ENCODE data around the gene PON3.

PON3 gene

GRCh38 chr7:95322396-95322795 lies 73.8 kb downstream of the PON3 start:
- ATAC-seq (replicated peaks), result no peak
- Mint-ChIP-seq H3K36me3 (ENCODE audit: insufficient read depth) (no peaks in the 10 kb centered on the region), H3K27ac (no peak overlapping the region), H3K4me1 (ENCODE audit: low read depth in 2 of 2) (peaks cover 0 to 3% of the 10 kb centered on the region in 2 donors), H3K4me3 (no peak overlapping the region), H3K9me3 (no peaks in the 10 kb centered on the region), H3K27me3 (peaks cover 12 to 16% of the 10 kb centered on the region in 2 donors)
- no peak for DNase-seq

- peaks cover 12 to 16% of the 10 kb centered on the region in 2 donors for H3K27me3 Mint-ChIP-seq
- H3K9me3 Mint-ChIP-seq, result no peaks in the 10 kb centered on the region
- DNase-seq, result no peak
- H3K4me3 Mint-ChIP-seq, result no peak overlapping the region
- H3K36me3 Mint-ChIP-seq (ENCODE audit: insufficient read depth), result no peaks in the 10 kb centered on the region
- H3K4me1 Mint-ChIP-seq (ENCODE audit: low read depth in 2 of 2), result peaks cover 0 to 3% of the 10 kb centered on the region in 2 donors
- no peak overlapping the region for H3K27ac Mint-ChIP-seq
- no peak for ATAC-seq (replicated peaks)
These were observed 74.5 kb downstream of the PON3 start for GRCh38 chr7:95321720-95322119.

- Mint-ChIP-seq H3K27me3 (peaks cover 11 to 12% of the 10 kb centered on the region in 2 donors), H3K27ac (no peak overlapping the region), H3K9me3 (no peaks in the 10 kb centered on the region), H3K36me3 (ENCODE audit: insufficient read depth) (no peaks in the 10 kb centered on the region), H3K4me1 (ENCODE audit: low read depth in 2 of 2) (peaks cover 0 to 3% of the 10 kb centered on the region in 2 donors), H3K4me3 (no peak overlapping the region)
- ATAC-seq (replicated peaks) (no peak), DNase-seq (no peak)
These were observed 75.5 kb downstream of the PON3 start for GRCh38 chr7:95320651-95321050.

- no peak for DNase-seq
- no peak for ATAC-seq (replicated peaks)
- Mint-ChIP-seq H3K4me3 (no peak overlapping the region), H3K36me3 (ENCODE audit: insufficient read depth) (no peaks in the 10 kb centered on the region), H3K27me3 (peaks cover 1 to 7% of the 10 kb centered on the region in 2 donors), H3K4me1 (ENCODE audit: low read depth in 2 of 2) (no peaks in the 10 kb centered on the region), H3K27ac (no peak overlapping the region), H3K9me3 (no peaks in the 10 kb centered on the region)
These were observed 76.6 kb downstream of the PON3 start for GRCh38 chr7:95319570-95319969.

- DNase-seq (no peak), ATAC-seq (replicated peaks) (no peak)
- Mint-ChIP-seq H3K36me3 (ENCODE audit: insufficient read depth) (no peaks in the 10 kb centered on the region), H3K27ac (no peak overlapping the region), H3K27me3 (peaks cover 11 to 17% of the 10 kb centered on the region in 2 donors), H3K9me3 (no peaks in the 10 kb centered on the region), H3K4me1 (ENCODE audit: low read depth in 2 of 2) (no peaks in the 10 kb centered on the region), H3K4me3 (no peak overlapping the region)
These were observed 77.6 kb downstream of the PON3 start for GRCh38 chr7:95318501-95319100.

- Mint-ChIP-seq H3K4me3 (no peak overlapping the region), H3K9me3 (no peaks in the 10 kb centered on the region), H3K27ac (no peak overlapping the region), H3K36me3 (ENCODE audit: insufficient read depth) (no peaks in the 10 kb centered on the region), H3K4me1 (ENCODE audit: low read depth in 2 of 2) (no peaks in the 10 kb centered on the region), H3K27me3 (peaks cover 17 to 20% of the 10 kb centered on the region in 2 donors)
- no peak for ATAC-seq (replicated peaks)
- DNase-seq, result no peak
These were observed 78.2 kb downstream of the PON3 start for GRCh38 chr7:95317966-95318365.

- H3K4me3 Mint-ChIP-seq, result no peak overlapping the region
- peaks cover 21 to 24% of the 10 kb centered on the region in 2 donors for H3K27me3 Mint-ChIP-seq
- DNase-seq (no peak), ATAC-seq (replicated peaks) (no peak)
- H3K9me3 Mint-ChIP-seq, result no peaks in the 10 kb centered on the region
- no peaks in the 10 kb centered on the region for H3K4me1 Mint-ChIP-seq (ENCODE audit: low read depth in 2 of 2)
- H3K27ac Mint-ChIP-seq, result no peak overlapping the region
- no peaks in the 10 kb centered on the region for H3K36me3 Mint-ChIP-seq (ENCODE audit: insufficient read depth)
These were observed 78.6 kb downstream of the PON3 start for GRCh38 chr7:95317546-95317945.

GRCh38 chr7:95316588-95316987 lies 79.6 kb downstream of the PON3 start:
- H3K27me3 Mint-ChIP-seq, result peaks cover 28 to 29% of the 10 kb centered on the region in 2 donors
- no peaks in the 10 kb centered on the region for H3K36me3 Mint-ChIP-seq (ENCODE audit: insufficient read depth)
- no peaks in the 10 kb centered on the region for H3K4me1 Mint-ChIP-seq (ENCODE audit: low read depth in 2 of 2)
- no peaks in the 10 kb centered on the region for H3K9me3 Mint-ChIP-seq
- DNase-seq (no peak), ATAC-seq (replicated peaks) (no peak)
- H3K4me3 Mint-ChIP-seq, result no peak overlapping the region
- no peak overlapping the region for H3K27ac Mint-ChIP-seq

GRCh38 chr7:95312561-95312960 lies 83.6 kb downstream of the PON3 start:
- ATAC-seq (replicated peaks), result no peak
- H3K36me3 Mint-ChIP-seq (ENCODE audit: insufficient read depth), result no peaks in the 10 kb centered on the region
- H3K27me3 Mint-ChIP-seq, result peaks cover 51 to 57% of the 10 kb centered on the region in 2 donors
- H3K27ac Mint-ChIP-seq, result no peak overlapping the region
- H3K9me3 Mint-ChIP-seq, result no peaks in the 10 kb centered on the region
- no peak overlapping the region for H3K4me3 Mint-ChIP-seq
- no peak for DNase-seq
- H3K4me1 Mint-ChIP-seq (ENCODE audit: low read depth in 2 of 2), result no peaks in the 10 kb centered on the region

GRCh38 chr7:95311389-95311788 lies 84.8 kb downstream of the PON3 start:
- DNase-seq (no peak), ATAC-seq (replicated peaks) (no peak)
- Mint-ChIP-seq H3K4me1 (ENCODE audit: low read depth in 2 of 2) (no peaks in the 10 kb centered on the region), H3K27ac (no peak overlapping the region), H3K36me3 (ENCODE audit: insufficient read depth) (no peaks in the 10 kb centered on the region), H3K27me3 (peaks cover 51 to 61% of the 10 kb centered on the region in 2 donors), H3K9me3 (no peaks in the 10 kb centered on the region), H3K4me3 (no peak overlapping the region)

- Mint-ChIP-seq H3K27ac (no peak overlapping the region), H3K4me1 (ENCODE audit: low read depth in 2 of 2) (no peaks in the 10 kb centered on the region), H3K27me3 (peaks cover 55 to 73% of the 10 kb centered on the region in 2 donors), H3K36me3 (ENCODE audit: insufficient read depth) (no peaks in the 10 kb centered on the region), H3K9me3 (no peaks in the 10 kb centered on the region), H3K4me3 (no peak overlapping the region)
- no peak for DNase-seq
- ATAC-seq (replicated peaks), result no peak
These were observed 86.2 kb downstream of the PON3 start for GRCh38 chr7:95309951-95310350.
